OCI-LY3 (cell line): ENCODE results near the gene CHPF.

Experiments
- H2AFZ ChIP-seq: fragments of 200-600, 300-600 bp; shearing (Covaris generic); 2 replicates; pipeline ENCODE4 v1.6.0; 2014; ENCODE audit warnings: antibody characterized with exemption, low read depth, low read length
- H3K27ac ChIP-seq: fragments of 200-600, 300-600 bp; sonication (generic); 2 replicates; pipeline ENCODE4 v1.5.1; 2014; ENCODE audit warnings: mild to moderate bottlenecking, low read length, moderate library complexity, mixed read lengths
- H3K27me3 ChIP-seq: fragments of 200-600, 300-600 bp; sonication (generic); 2 replicates; pipeline ENCODE4 v1.6.1; 2014; ENCODE audit warnings: low read depth, low read length, mixed read lengths
- H3K36me3 ChIP-seq: fragments of 200-600, 300-600 bp; sonication (generic); replicated peaks from 2 replicates; pipeline ENCODE3; 2014; ENCODE audit warnings: low read depth, low read length, mixed read lengths
- H3K4me1 ChIP-seq: fragments of 300-600, 200-600 bp; sonication (generic); 2 replicates; pipeline ENCODE4 v1.6.1; 2014; ENCODE audit warnings: low read length, mixed read lengths
- H3K4me2 ChIP-seq: fragments of 200-600, 300-600 bp; sonication (generic); 2 replicates; pipeline ENCODE4 v1.6.1; 2014; ENCODE audit warnings: low read length, mixed read lengths
- H3K4me3 ChIP-seq: fragments of 300-600, 200-600 bp; sonication (generic); 2 replicates; pipeline ENCODE4 v1.5.1; 2014; ENCODE audit warnings: antibody characterized with exemption, mild to moderate bottlenecking, low read length, moderate library complexity
- H3K79me2 ChIP-seq: fragments of 300-600, 200-600 bp; shearing (Covaris generic); 2 replicates; pipeline ENCODE4 v1.6.1; 2014; ENCODE audit warnings: mild to moderate bottlenecking, low read length, mixed read lengths
- H3K9ac ChIP-seq: fragments of 300-600, 200-600 bp; shearing (Covaris generic); 2 replicates; pipeline ENCODE4 v1.6.0; 2014; ENCODE audit warnings: mild to moderate bottlenecking, low read length, moderate library complexity
- H3K9me3 ChIP-seq: fragments of 200-600, 300-600 bp; shearing (Covaris generic); 2 replicates; pipeline ENCODE4 v1.6.1; 2014; ENCODE audit warnings: low read length, mixed read lengths; ENCODE audit not compliant: insufficient read depth
- H4K20me1 ChIP-seq: fragments of 200-600, 300-600 bp; sonication (generic); 2 replicates; pipeline ENCODE4 v1.6.1; 2016; ENCODE audit warnings: low read length, mixed read lengths; ENCODE audit not compliant: insufficient read depth
- EZH2phosphoT487 ChIP-seq: fragments of 200-600 bp; shearing (Covaris generic); IDR thresholded peaks from 2 replicates; pipeline ENCODE4 v1.6.1; 2018; ENCODE audit warnings: antibody characterized with exemption, mixed run types, low read depth
- TF ChIP-seq, protein P1 (sequence below): fragments of 200-600, 300-600 bp; sonication (generic); IDR thresholded peaks from 2 replicates; pipeline ENCODE4 v1.5.1; 2014; ENCODE audit warnings: antibody characterized with exemption, low read length, low read depth

Gene CHPF

DNA sequence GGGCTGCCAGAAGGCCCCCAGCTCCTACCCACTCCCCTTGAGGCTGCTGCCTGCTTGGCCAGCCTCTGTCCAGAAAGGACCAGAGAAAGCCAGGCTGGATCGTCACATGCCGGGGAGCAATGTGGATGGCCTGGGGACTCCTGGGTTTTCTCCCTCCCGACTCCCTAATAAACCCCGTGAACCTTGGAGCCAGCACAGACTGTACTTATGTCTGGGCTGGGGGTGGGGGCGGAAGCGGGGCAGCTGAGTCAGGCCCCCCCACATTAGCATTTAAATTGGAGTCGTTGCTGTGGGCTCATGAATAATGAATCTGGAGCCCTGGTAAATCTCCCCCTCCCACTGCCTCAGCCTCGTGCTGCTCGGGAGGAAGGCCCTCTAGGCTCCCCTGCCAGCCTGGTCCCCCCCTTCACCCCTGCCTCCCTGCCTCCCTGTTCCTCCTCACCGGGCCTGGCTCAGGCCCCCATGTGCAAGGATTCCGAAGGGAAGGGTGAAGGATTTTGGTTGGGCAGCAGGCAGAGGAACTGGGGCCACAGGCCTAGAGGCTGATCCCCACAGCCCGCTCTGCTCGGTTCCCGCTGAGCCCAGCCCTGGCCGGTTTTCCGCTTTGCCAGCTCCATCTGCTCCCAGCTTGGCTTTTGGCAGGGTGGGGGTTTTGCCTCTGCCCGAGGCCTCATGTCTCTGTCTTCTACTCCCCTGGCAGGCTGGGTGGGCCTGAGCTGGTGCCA is 36.6 kb downstream of the CHPF start:
- H3K9me3 ChIP-seq = no peaks in the 10 kb centered on the region
- H3K4me3 ChIP-seq = no peak overlapping the region
- no peak for TF ChIP-seq EZH2phosphoT487
- TF ChIP-seq, protein P1, sequence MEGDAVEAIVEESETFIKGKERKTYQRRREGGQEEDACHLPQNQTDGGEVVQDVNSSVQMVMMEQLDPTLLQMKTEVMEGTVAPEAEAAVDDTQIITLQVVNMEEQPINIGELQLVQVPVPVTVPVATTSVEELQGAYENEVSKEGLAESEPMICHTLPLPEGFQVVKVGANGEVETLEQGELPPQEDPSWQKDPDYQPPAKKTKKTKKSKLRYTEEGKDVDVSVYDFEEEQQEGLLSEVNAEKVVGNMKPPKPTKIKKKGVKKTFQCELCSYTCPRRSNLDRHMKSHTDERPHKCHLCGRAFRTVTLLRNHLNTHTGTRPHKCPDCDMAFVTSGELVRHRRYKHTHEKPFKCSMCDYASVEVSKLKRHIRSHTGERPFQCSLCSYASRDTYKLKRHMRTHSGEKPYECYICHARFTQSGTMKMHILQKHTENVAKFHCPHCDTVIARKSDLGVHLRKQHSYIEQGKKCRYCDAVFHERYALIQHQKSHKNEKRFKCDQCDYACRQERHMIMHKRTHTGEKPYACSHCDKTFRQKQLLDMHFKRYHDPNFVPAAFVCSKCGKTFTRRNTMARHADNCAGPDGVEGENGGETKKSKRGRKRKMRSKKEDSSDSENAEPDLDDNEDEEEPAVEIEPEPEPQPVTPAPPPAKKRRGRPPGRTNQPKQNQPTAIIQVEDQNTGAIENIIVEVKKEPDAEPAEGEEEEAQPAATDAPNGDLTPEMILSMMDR = no peak
- H3K4me1 ChIP-seq = 0 out of 2 replicates have a peak, but pooled peaks cover 5% of the 10 kb centered on the region
- H2AFZ ChIP-seq = no peak overlapping the region
- H3K27me3 ChIP-seq = peaks cover 1% of the 10 kb centered on the region; the same call in 1 of the 2 replicates
- H3K27ac ChIP-seq = no peak overlapping the region
- H3K9ac ChIP-seq = no peak overlapping the region
- H3K4me2 ChIP-seq = no peak overlapping the region
- no peaks in the 10 kb centered on the region for H3K36me3 ChIP-seq
- H3K79me2 ChIP-seq = no peaks in the 10 kb centered on the region
- H4K20me1 ChIP-seq = no peaks in the 10 kb centered on the region

DNA sequence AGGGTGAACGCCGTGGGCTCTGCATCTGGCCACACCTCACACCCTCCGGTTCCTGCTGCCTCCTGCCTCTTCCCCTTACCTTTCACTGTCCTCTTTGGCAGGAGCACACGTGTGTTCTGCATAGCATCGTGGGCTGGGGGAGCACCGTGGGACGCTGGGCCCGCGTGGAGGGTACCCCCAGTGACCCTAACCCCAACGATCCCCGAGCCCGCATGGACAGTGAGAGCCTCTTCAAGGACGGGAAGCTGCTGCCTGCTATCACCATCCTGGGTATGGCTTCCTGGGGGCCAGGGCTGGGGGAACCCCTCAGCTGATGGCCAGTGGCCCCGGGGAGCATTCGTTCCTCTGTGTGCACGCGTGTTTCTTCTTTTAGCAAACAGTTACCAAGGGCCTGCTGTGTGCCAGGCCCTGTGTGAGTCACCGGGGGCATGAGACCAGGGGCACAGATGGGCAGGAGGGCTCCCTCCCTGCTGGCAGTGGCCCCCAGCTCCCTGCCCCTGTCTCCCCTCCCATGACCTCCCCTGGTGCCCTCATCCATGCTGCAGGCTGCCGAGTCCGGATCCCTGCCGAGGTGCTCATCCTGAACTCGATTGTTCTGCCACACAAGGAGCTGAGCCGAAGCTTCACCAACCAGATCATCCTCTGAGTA is 37.3 kb downstream of the CHPF start:
- TF ChIP-seq, protein P1 = no peak
- TF ChIP-seq EZH2phosphoT487 = no peak
- no peaks in the 10 kb centered on the region for H3K36me3 ChIP-seq
- no peaks in the 10 kb centered on the region for H3K9me3 ChIP-seq
- no peak overlapping the region for H3K27ac ChIP-seq
- 0 out of 2 replicates have a peak, but pooled peaks cover 5% of the 10 kb centered on the region for H3K4me1 ChIP-seq
- no peak overlapping the region for H3K4me2 ChIP-seq
- no peak overlapping the region for H3K4me3 ChIP-seq
- no peaks in the 10 kb centered on the region for H3K27me3 ChIP-seq
- no peak overlapping the region for H3K9ac ChIP-seq
- no peaks in the 10 kb centered on the region for H4K20me1 ChIP-seq
- H2AFZ ChIP-seq = no peak overlapping the region
- H3K79me2 ChIP-seq = no peaks in the 10 kb centered on the region

DNA sequence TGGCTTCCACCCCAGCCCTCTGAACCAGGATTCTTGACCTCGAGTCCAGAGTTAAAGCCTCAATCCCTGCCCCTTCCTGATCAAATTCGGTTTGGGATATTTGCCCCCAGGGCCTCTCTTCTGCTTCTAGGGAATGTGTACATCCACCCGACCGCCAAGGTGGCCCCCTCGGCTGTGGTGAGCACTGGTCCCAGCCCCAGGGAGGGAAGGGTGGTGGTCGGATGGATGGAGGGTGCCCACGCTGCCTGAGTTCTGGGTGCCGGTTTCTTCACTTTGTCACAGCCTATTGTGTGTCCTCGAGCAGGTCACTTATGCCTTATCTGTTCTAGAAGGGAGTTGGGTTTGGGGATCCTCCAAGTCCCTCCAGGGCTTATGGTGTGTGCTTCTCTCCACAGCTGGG is 38.0 kb downstream of the CHPF start:
- H3K27ac ChIP-seq = no peak overlapping the region
- H3K79me2 ChIP-seq = no peaks in the 10 kb centered on the region
- 0 out of 2 replicates have a peak, but pooled peaks cover 5% of the 10 kb centered on the region for H3K4me1 ChIP-seq
- H3K4me3 ChIP-seq = no peak overlapping the region
- H4K20me1 ChIP-seq = no peaks in the 10 kb centered on the region
- no peak overlapping the region for H2AFZ ChIP-seq
- H3K4me2 ChIP-seq = no peak overlapping the region
- no peaks in the 10 kb centered on the region for H3K27me3 ChIP-seq
- no peaks in the 10 kb centered on the region for H3K9me3 ChIP-seq
- no peaks in the 10 kb centered on the region for H3K36me3 ChIP-seq
- no peak for TF ChIP-seq EZH2phosphoT487
- TF ChIP-seq, protein P1 = no peak
- H3K9ac ChIP-seq = no peak overlapping the region

DNA sequence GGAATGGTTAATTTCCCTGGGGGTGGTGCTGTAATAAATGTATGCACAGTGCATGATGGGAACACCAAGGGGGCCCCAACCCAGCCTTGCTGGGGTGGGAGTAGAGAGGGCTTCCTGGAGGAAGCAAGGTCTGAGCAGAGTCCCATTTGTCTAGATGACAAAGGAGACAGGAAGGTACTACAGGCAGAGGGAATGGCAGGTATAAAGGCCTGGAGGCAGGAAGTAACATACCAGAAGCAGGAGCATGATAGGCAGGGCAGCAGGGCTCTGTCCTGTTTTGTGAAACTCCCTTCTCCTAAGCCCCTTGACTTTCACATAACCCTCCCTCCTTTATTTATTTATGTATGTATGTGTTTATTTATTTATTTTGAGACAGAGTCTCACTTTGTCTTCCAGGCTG is 41.0 kb downstream of the CHPF start:
- H3K27me3 ChIP-seq = no peaks in the 10 kb centered on the region
- no peaks in the 10 kb centered on the region for H3K36me3 ChIP-seq
- peaks cover 7% of the 10 kb centered on the region for H3K4me1 ChIP-seq
- no peaks in the 10 kb centered on the region for H3K9me3 ChIP-seq
- H4K20me1 ChIP-seq = no peaks in the 10 kb centered on the region
- peaks cover 11% of the 10 kb centered on the region for H3K79me2 ChIP-seq
- H3K4me2 ChIP-seq = no peak overlapping the region
- no peak overlapping the region for H3K9ac ChIP-seq
- H2AFZ ChIP-seq = no peak overlapping the region
- no peak overlapping the region for H3K27ac ChIP-seq
- no peak overlapping the region for H3K4me3 ChIP-seq
- TF ChIP-seq, protein P1 = no peak
- no peak for TF ChIP-seq EZH2phosphoT487
